GM10266 (cell line): ENCODE results near the gene MSH2.
A peak's percentile ranks its signal among the peaks of the same experiment; 100 is the strongest.
"Not testable (repeated sequence)": the region's sequence is repeated elsewhere in the genome, so short reads cannot be mapped to it uniquely, and the experiment has no call there.

Source experiments
- DNase-seq: peaks from one replicate; pipeline ENCODE4 v3.0.0; 2012; ENCODE audit errors: extremely low spot score
- CTCF ChIP-seq: IDR thresholded peaks from 2 replicates; pipeline ENCODE4 v1.5.1; 2012; ENCODE audit warnings: mild to moderate bottlenecking, low read depth; ENCODE audit not compliant: control insufficient read depth, insufficient read depth; ENCODE audit errors: missing control alignments

MSH2 gene

GRCh38 chr2:47402805-47403608, at the start of gene MSH2:
Gene MSH2 (plus strand): TSS chr2:47403156. CDS start chr2:47403192, 36 bp downstream.
- peak; percentile 95 for DNase-seq
- no peak for TF ChIP-seq CTCF

GRCh38 chr2:47354013-47354847, 48.7 kb upstream of the MSH2 start:
- no peak for DNase-seq
- TF ChIP-seq CTCF, result no peak

- DNase-seq, result no peak
- TF ChIP-seq CTCF, result no peak
These were observed 48.1 kb upstream of the MSH2 start for GRCh38 chr2:47354848-47355204.

GRCh38 chr2:47357483-47357882, 45.5 kb upstream of the MSH2 start:
- TF ChIP-seq CTCF, result no peak
- DNase-seq, result no peak

- DNase-seq, result no peak
- no peak for TF ChIP-seq CTCF
These were observed 43.5 kb upstream of the MSH2 start for GRCh38 chr2:47359375-47359868.

- TF ChIP-seq CTCF, result no peak
These were observed 42.7 kb upstream of the MSH2 start for GRCh38 chr2:47360283-47360682.

GRCh38 chr2:47360927-47361326, 42.0 kb upstream of the MSH2 start:
- no peak for TF ChIP-seq CTCF
- DNase-seq, result no peak

More at GRCh38 chr2:47360283-47360682, 42.7 kb upstream of the MSH2 start:
- DNase-seq, result no peak

GRCh38 chr2:47361505-47362229, 41.3 kb upstream of the MSH2 start:
- DNase-seq, result not testable (repeated sequence)
